SK-N-MC (cell line): ENCODE measurements around the gene CSTA.

ENCODE experiments used
- EZH2 ChIP-seq: fragments of 200-600 bp; sonication (generic); IDR thresholded peaks from one replicate; pipeline ENCODE4 v1.6.1; 2017; ENCODE audit warnings: antibody characterized with exemption
- FOXP2 ChIP-seq: optimal IDR thresholded peaks from 2 replicates; pipeline ENCODE3; 2011; ENCODE audit warnings: mild to moderate bottlenecking, moderate library complexity; ENCODE audit not compliant: insufficient read depth; ENCODE audit errors: extremely low read length, control extremely low read depth
- POLR2AphosphoS5 ChIP-seq: IDR thresholded peaks from 2 replicates; pipeline ENCODE4 v1.6.1; 2012; ENCODE audit warnings: mild to moderate bottlenecking, low read depth, low read length, borderline replicate concordance

DNA sequence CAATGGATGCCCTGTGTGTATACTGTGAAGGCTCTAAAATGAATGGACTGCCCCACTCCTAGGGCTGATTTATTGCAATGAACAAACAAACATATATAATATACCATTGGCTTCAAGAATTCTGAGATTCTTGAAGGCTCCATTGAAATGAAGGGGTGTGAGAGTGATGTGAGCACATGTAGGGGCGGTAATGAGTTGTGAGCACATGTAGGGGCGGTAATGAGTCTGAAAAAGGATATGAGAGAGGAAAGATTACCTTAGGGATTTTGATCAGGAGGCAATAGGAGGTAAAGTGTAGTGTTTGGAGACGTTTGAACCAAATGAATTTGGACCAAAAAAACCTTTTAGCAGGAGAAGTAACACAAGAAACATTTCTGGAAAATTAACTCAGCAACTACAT, 62.7 kb downstream of the CSTA start:
- TF ChIP-seq POLR2AphosphoS5 (no peak), EZH2 (no peak), FOXP2 (no peak)
